ENCODE results near the gene COPZ1.
"Not testable (repeated sequence)": the region's sequence is repeated elsewhere in the genome, so short reads cannot be mapped to it uniquely, and the experiment has no call there.

COPZ1 gene

GRCh38 chr12:54294953-54295566, 29.9 kb upstream of the COPZ1 start:
- no peak for DNase-seq (ENCODE audit: low read depth)

GRCh38 chr12:54296393-54297099, 28.4 kb upstream of the COPZ1 start:
- DNase-seq (ENCODE audit: low read depth): no peak

GRCh38 chr12:54298904-54299303, 26.0 kb upstream of the COPZ1 start:
- DNase-seq (ENCODE audit: low read depth): no peak

- no peak for DNase-seq (ENCODE audit: low read depth)
Observed at GRCh38 chr12:54299515-54300224, 25.3 kb upstream of the COPZ1 start.

- no peak for DNase-seq (ENCODE audit: low read depth)
Observed at GRCh38 chr12:54300225-54300731, 24.7 kb upstream of the COPZ1 start.

GRCh38 chr12:54300732-54301427, 24.1 kb upstream of the COPZ1 start, which contains the start of gene NFE2:
Gene NFE2, minus strand, starts transcription at chr12:54301015. Its CDS starts 5,767 bp downstream, at chr12:54295248.
- DNase-seq (ENCODE audit: low read depth): no peak

GRCh38 chr12:54301428-54302048, 23.4 kb upstream of the COPZ1 start:
- DNase-seq (ENCODE audit: low read depth): no peak

GRCh38 chr12:54303640-54304039, 21.3 kb upstream of the COPZ1 start:
- DNase-seq (ENCODE audit: low read depth): no peak

- peak; percentile 35 for DNase-seq (ENCODE audit: low read depth)
Observed at GRCh38 chr12:54304187-54304810, 20.6 kb upstream of the COPZ1 start.

GRCh38 chr12:54306925-54307741, 17.8 kb upstream of the COPZ1 start:
- no peak for DNase-seq (ENCODE audit: low read depth)

GRCh38 chr12:54311051-54311450, 13.9 kb upstream of the COPZ1 start:
- DNase-seq (ENCODE audit: low read depth): no peak

GRCh38 chr12:54312309-54312708, 12.6 kb upstream of the COPZ1 start:
- not testable (repeated sequence) for DNase-seq (ENCODE audit: low read depth)

GRCh38 chr12:54321363-54321762, 3.6 kb upstream of the COPZ1 start:
- no peak for DNase-seq (ENCODE audit: low read depth)

- not testable (repeated sequence) for DNase-seq (ENCODE audit: low read depth)
Observed at GRCh38 chr12:54325442-54326109, 645 bp downstream of the COPZ1 start.

GRCh38 chr12:54328595-54329337, 3.8 kb downstream of the COPZ1 start:
- DNase-seq (ENCODE audit: low read depth): no peak

GRCh38 chr12:54329759-54330158, 4.8 kb downstream of the COPZ1 start:
- no peak for DNase-seq (ENCODE audit: low read depth)

GRCh38 chr12:54330442-54330841, 5.5 kb downstream of the COPZ1 start:
- no peak for DNase-seq (ENCODE audit: low read depth)

GRCh38 chr12:54331461-54331860, 6.5 kb downstream of the COPZ1 start:
- no peak for DNase-seq (ENCODE audit: low read depth)

- no peak for DNase-seq (ENCODE audit: low read depth)
Observed at GRCh38 chr12:54333420-54334034, 8.6 kb downstream of the COPZ1 start.
